ENCODE data around the gene OSBPL6.
"Not testable (repeated sequence)": the region's sequence is repeated elsewhere in the genome, so short reads cannot be mapped to it uniquely, and the experiment has no call there.

The OSBPL6 gene

DNA sequence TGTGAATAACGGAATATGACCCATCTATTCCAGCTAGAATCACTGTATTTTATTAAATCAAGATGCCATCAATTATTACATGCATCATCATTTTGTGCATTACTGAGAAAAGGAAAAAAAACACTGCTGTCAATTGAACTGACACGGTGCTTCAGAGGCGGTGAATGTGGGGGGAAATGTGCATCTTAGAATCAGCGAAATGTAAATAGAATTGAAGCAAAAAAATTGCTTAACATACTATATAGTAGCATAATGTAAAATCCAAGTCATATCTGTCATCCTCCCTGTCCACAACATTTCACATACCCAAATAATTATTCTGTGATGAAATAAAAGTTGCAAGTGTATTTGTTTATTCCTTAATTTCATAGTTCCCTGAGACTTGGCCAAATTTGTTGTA is 172.1 kb downstream of the OSBPL6 start:
- no peak for DNase-seq

DNA sequence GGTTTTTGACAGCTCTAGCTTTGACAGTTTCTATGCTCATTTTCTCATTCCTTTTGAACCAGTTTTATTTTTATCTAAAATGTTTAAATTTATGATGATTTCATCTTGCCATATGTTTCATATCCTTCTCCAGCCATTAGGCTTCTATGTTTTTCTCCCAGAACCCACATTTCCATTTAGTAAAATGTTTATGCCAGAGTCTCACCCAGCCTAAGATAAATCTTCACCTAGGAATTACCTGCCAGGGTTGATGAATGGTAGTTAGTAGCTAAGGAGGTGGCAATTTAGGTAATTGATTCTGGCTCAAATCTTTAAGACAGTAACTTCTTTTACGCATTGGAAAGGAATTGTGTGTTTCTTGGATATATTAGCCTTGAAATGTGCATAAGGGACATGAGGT is 173.0 kb downstream of the OSBPL6 start:
- no peak for DNase-seq

DNA sequence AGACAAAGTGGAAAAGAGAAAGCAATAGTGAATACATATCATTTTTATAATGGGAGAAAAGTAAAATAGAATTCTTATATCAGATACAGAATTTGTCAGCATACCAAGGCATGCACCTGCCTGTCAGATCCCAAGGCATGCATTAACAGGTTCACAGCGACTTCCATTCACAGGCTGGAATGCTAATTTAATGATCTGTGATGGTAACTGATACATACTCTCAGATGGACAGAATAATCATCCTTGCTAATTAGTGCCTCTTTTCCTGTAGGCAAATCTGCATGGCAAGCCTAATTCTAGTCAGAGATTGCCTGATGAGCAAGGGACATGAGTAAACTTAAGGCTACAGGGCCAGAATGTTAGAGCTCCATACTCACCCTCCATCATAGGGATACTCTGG is 180.6 kb downstream of the OSBPL6 start:
- DNase-seq = no peak

DNA sequence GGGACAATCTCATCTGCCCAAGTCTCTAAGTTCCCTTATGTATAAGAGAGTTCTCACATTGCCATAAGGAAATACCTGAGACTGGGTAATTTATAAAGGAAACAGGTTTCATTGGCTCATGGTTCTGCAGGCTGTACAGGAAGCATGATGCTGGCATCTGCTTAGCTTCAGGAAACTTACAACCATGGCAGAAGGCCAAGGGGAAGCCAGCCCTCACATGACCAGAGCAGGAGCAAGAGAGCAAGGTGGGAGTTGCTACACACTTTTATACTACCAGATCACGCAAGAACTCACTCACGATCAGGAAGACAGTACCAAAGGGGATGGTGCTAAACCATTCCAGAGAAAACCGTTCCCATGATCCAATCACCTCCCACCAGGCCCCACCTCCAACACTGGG is 182.7 kb downstream of the OSBPL6 start:
- DNase-seq = no peak

DNA sequence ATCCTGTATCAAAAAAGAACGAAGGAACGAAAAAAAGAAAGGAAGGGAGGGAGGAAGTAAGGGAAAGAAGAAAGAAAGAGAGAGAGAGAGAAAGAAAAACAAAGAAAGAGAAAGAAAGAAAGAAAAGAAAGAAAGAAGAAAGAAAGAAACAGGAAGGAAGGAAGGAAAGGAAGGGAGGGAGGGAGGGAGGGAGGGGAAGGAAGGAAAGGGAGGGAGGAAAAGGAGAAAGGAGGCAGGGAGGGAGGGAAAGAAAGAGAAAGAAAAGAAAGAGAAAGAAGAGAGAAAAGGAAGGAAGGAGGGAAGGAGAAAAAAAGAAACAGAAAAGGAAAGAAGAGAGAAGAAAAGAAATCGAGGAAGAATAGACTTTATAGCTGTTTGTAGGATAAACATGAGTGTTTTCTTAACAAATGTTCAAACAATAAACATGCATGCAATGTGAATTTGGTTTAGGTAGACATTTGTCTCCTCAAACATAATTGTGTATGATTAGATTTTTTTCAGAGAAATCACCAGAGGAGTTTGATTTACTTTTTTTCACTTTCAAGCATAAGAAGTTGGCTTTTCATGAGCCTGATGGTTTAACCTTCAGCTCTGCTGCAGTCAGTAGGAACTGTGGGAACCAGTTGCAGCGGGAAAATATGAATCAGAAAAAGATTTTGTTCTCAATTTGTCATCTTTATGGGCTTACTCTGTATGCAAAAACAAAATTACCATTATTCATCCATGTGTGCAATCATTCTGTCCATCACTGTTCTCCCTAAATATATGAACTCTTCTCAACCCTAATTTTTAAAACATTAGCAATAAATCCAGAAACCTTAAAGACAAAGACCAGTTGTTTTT is 185.1 kb downstream of the OSBPL6 start:
- no peak for DNase-seq

DNA sequence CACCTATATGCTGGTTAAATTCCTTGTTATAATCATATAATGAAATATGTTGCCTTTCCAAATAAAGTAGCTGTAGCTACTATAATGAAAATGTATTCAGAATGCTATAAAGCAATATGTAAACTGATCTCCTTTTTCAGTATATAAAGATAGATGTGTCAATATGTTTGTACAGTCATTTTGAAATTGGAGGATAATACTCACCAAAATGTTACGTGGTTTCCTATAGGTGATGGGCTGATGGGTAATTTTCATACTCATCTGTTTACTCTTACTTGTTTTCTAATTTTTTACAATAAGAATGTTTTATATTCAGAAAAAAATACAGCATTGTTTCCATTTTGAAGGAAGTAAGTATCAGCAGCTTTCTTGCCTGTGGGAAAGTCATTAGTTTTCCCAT is 186.5 kb downstream of the OSBPL6 start:
- no peak for DNase-seq

DNA sequence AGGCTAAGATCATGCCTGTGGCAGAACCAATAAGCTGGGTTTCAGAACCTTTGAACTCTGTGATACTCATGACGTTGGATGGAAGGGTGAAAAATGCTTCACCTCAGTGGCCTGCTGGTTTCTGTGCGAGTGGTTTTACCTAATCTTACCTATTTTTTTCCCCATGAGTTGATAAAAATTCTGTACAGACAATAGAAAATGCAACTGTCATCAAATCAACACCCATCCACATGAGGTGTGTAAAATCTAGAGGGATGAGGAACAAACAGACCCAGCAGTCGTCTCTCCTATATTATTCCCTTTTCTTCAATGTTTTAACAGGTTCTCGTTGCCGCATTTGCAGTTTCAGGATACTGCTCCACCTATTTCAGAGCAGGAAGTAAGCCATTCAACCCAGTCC is 189.4 kb downstream of the OSBPL6 start:
- no peak for DNase-seq

DNA sequence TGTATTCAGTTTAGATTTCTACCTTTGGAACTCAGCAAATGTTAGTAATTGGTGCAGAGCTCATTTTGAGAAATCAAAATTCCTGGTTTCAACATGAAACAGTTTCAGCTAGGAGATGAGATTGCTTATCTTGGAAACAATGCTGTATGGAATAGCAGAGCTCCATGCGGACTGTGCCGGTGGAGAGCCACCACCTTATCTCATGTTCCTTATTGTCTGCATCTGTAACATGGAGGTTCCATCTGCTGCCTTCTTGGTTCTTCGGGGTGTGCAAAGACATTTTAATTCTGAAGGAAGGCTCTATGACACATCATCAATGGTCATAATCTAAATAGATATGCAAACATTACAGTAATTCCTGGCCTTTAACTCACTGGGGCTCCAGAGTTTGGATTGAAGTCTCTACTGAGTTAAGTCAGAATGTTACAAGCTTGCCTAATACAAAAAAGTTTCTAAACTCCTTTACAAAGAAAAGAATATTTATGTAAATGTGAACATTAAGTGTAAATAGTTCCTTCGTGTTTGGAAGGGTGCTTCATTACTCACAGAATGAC is 191.4 kb downstream of the OSBPL6 start:
- DNase-seq = no peak

DNA sequence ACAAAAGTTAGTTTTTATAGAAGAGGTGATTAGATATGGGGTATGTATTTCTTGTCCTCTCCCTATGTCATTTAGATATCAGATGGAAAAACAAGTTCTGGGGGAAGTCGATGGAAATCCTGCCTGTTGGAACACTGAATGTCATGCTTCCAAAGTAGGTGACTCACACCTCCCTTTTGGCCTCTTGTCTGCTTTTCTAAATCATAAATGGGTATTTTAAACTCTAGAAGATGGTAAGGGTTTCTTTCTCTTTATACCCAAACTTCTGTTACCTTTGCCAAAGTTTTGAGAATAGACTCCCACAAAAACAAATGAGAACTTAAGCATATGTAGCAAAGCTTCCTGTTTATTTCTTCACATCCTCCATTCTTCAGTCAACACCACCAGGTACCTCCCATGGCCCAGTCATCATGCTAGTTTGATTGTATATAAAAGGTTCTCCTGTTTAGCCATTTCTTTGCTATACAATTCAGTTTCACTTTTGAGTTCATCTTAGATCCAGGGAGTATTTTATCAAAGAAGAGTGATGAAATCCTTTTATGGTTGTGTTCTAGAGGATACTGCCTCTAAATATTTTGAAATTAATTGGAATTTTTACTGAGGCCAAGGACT is 192.8 kb downstream of the OSBPL6 start:
- no peak for DNase-seq

DNA sequence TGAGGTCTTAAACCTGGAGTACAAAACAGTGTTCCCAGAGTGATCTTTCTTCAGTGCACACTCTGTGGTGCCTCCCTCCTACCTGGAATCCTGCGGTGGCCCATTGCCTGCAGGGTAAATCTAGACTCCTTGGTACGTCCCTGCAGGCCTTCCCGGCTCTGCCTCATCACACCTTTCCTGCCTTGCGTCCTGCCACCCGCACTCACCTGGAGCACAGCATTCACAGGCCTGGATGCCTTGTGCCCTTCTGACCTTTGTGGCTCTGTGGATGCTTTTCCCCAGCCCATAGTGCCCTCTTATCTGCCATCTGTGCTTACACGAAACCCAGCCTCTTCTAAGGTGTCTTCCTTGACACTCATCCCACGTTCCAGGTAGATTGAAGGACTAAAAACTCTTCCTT is 194.0 kb downstream of the OSBPL6 start:
- DNase-seq = no peak

DNA sequence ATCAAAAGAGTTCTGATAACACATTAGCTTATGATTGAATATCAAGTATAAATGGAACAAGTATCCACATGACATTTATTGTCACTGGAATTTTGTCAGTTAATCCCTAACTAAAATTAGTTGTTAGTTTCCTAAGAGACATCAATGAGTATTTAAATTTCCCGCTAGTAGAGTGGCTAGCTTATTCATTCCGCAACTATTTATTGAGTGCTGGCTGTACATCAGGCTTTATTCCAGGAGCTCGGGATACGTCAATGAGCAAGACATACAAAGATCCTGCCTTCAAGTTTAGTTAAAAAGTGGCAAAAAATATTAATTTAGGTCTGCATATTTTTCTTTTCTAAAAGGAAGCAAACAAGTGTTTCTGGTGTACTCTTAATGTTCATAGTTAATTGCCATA is 197.4 kb downstream of the OSBPL6 start:
- no peak for DNase-seq

DNA sequence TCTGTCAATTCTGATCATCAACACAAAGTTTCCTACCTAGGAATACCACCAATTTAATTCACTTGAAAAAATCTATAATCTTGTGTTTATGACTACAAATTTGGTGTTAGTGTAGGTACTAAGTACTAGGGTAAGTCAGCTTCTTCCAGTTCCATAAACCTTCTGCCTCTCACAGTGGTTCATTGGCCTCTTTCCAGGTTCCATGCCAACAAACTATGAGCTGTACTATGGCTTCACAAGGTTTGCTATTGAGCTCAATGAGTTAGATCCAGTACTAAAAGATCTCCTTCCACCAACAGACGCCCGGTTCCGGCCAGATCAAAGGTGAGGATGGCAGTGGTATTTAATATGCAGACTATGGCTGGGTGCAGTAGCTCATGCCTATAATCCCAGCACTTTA is 197.9 kb downstream of the OSBPL6 start:
- no peak for DNase-seq

DNA sequence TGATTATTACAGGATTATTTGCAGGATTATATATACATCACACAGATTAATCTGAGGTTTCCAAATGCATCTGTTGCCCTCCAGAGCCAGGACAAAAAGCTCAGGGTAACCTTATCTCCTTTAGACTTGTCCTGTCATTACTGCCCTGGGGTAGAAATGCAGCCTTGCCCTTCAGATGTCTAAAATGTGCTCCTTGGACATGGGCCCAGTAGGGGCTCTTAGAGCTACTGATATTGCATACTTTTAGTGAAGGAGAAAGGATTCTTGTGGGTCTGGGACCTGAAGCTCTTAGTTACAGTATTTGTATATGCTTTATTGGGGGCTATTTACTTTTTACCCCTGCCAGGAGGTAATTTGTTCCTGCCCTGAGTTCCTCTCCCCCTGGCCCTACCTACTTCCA is 200.5 kb downstream of the OSBPL6 start:
- DNase-seq = peak; percentile 14 to 52

DNA sequence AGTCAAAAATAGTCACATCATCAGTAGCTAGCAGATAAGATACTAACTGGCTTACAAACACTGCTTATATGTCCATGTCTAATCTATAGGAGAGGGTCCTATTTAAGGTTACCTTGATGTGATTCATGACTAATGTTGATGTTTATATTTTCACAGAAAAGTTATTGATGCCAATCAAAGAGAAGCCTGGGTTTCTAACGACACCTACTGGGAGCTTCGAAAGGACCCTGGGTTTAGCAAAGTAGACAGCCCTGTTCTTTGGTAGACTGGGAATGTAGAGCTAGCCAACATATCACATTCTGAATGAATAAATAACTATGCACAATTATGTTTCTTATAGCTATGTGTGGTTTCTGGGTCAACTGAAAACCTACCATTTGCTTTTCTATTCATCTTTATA is 201.0 kb downstream of the OSBPL6 start:
- no peak for DNase-seq

DNA sequence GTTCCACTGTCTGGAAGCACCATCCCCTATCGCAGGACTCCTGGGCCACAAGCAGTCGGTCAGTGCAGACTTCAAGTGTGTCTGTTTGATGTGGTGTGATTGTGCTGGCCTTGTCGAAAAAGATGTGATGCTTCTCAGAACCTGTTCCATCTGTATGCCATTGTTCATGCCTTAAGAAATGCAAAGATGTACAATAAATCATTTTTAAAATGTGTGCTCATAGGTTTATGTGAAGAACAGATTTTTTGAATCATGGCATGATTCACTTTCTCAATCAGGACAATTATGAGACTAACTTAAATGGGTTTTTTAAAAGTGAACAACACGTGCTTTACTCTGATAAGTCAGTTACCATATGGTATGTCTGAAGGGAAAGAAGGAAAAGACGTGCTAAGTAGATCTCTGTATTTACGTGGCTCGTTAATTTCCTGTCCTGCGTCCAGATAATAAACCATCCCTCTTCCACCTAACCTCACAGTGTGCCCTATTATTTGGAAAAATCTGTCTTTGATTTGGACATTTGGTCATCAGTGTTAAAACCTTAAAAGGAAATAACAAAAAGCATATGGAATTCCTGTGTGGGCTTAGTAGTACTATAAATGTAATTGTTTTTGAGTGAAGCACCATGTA is 201.7 kb downstream of the OSBPL6 start:
- peak in 1 of 2 experiments; percentile 5 for DNase-seq

DNA sequence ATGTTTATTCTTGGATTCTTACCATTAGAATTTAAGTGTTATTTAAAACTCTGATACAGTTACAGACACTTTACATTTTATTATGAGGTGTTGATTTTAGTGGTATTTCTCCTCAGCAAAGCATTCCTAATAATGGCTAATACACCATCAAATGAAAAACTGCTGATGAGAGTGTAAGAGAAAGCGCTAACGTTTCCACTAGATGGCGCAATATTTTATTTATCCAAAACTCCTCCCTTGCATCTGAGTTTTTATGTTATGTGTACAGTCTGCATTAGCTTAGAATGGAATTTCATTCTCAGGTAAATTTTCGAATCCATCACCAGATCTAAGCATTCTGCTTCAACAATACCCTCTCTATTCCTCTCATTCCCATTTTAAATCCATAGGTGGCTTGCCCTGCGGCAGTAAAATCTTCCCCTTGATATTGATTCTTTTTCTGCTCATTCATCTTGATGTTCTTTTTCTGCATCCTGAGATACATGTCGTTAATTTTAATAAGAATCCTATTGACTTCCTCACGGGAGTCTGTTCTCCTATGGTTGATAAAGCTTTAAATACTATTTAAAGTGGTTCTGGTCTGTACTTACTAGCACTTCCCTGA is 202.8 kb downstream of the OSBPL6 start:
- DNase-seq = peak in 1 of 2 experiments; percentile 59

DNA sequence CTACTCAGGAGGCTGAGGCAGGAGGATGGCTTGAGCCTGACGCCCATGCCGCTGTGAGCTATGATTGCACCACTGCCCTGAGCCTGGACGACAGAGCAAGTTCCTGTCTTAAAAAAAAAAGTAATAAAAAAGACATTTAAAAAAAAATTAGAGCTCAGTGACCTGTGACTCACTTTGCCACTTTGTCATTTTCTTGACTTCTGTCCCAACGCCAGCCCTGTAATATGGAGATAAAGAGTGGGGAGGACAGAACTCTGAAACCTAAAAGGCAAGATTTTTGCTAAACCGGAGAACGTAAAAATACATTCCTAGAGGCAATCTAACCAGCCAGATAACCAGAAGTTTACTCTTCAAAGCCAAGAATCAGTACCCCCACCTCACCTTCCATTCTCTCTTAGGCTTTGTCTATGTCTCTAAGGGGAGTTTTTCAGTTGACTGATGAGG is 207.7 kb downstream of the OSBPL6 start:
- no peak for DNase-seq

DNA sequence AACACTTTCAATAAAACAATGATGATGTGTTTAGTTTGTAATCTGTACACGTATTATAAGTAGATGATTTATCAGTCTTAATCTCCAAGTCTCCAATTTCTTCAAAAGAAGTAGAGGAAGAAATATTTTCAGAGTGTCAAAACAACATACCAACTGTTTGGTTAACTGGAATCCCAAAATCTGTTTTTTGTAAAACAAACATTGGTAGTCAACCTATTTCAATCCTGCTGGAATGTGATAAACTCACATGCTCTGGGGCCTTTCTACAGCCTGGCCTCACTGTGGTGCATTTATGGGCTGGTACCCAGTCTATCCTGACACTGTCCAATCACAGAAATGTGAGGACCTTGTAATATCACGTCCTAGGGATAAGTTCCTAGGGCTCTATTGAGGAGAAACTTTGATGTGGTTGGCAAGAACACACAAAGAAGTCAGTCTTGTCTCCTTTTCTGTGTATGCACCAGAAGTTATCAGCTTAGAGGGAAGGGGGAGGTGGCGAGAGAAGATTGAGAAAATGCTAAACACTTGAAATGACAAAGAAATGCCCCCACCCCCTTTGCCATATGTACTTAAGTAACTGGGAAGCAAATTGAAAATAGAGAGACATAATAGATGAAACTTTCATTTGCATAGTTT is 209.5 kb downstream of the OSBPL6 start:
- no peak for DNase-seq

DNA sequence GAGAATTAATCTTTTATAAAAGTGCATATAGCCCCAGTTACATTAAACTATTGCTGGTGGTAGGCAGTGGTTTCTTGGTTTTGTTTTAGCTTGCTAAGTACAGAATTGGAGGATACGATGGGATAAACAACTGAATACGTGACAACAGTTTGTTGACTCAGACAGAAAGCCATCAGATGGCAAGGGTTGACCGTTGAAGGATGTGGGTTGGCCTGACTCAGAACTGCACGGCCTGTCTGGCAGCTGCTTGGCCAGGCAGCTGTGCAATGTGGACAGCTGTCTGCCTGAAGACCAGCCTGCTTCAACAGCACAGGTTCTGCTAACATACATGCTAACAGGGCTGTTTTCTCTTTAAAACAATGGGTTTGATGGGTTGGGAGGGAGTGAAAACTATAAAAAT is 210.1 kb downstream of the OSBPL6 start:
- peak in 1 of 2 experiments; percentile 50 for DNase-seq

DNA sequence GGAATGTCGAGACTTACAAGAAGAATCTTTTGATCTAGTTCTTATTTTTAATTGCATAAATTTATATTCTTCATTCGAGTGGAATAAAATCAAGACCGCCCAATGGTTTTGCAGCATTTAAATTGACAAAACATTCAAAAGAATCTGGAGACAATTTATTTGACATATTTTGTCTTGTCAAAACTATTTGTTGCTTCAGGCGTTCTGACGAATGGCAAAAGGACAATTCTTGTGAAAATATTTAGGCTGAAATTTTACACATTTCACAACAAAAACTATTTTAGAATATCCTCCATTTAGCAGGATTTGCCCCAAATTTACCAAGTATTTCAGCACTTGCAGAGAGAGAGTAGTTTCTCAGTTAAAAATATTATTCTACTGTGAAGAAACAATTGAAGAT is 214.9 kb downstream of the OSBPL6 start:
- no peak for DNase-seq

DNA sequence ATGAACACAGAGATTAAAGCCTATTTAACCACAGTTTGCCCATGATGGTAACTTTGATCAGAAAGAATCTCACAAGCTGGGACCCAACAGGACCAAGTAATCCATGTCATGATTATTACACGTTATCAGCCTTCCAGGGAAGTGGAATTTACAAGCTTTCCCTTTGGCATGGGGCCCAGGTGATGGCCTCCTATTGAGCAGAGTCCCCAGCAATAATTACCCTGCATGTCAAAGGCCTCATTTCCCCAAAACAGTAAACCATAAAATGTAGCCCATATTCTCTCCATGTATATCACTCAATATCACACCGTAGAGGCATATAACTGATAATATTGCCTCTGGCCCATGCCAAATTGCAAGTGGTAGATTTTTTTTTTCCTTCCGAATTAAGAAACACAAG is 217.7 kb downstream of the OSBPL6 start:
- no peak for DNase-seq

DNA sequence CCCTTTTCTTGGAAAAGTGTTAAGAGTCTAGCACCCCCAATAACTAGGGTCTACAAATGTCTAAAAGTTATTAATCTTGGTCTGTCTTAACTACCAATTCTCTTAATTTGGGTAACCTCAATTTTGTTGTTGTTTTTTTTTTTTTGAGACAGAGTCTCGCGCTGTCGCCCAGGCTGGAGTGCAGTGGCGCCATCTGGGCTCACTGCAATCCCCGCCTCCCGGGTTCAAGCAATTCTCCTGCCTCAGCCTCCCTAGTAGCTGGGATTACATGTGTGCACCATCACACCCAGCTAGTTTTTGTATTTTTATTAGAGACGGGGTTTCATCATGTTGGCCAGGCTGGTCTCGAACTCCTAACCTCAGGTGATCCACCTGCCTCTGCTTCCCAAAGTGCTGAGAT is 218.1 kb downstream of the OSBPL6 start:
- not testable (repeated sequence) for DNase-seq

Data from NCI-H524 (cell line).